ENCODE measurements around the gene RHAG. TPM values are rescaled to one million over a fixed set of nuclear protein-coding genes. Genes with fewer than 3 reads are reported as not detected.
"Not testable (repeated sequence)": the region's sequence is repeated elsewhere in the genome, so short reads cannot be mapped to it uniquely, and the experiment has no call there.

The RHAG gene
- polyA plus RNA-seq, 3 donors, result not detected

- no peak for DNase-seq
- H3K27me3 Mint-ChIP-seq (ENCODE audit: low read depth in 3 of 3), result peaks cover 0 to 2% (median 2%) of the 10 kb centered on the region in 3 donors
These were observed 29.2 kb downstream of the RHAG start for GRCh38 chr6:49607391-49607982.

GRCh38 chr6:49606721-49607390 is 29.8 kb downstream of the RHAG start:
- Histone ChIP-seq H3K27me3 (ENCODE audit: control insufficient read depth in 2 of 2, insufficient read depth in 2 of 2, low read length in 2 of 2) (no peaks in the 10 kb centered on the region), H3K4me1 (ENCODE audit: control insufficient read depth in 1 of 2, insufficient read depth in 2 of 2, low read length in 2 of 2) (no peaks in the 10 kb centered on the region)
- no peak overlapping the region for H3K27ac Mint-ChIP-seq

More at GRCh38 chr6:49607391-49607982, 29.2 kb downstream of the RHAG start:
- intact Hi-C loops (cut with micrococcal nuclease), result no loop called here
- H2AFZ ChIP-seq (ENCODE audit: insufficient read depth, low read depth, low read length, poor library complexity, severe bottlenecking), result no peak overlapping the region
- H3K27me3 ChIP-seq (ENCODE audit: control insufficient read depth in 2 of 2, insufficient read depth in 2 of 2, low read length in 2 of 2), result no peaks in the 10 kb centered on the region
- Mint-ChIP-seq H3K36me3 (no peaks in the 10 kb centered on the region), H3K9me3 (peaks cover 0 to 4% (median 0%) of the 10 kb centered on the region in 7 donors), H3K27ac (no peak overlapping the region), H3K4me1 (no peaks in the 10 kb centered on the region), H3K4me3 (no peak overlapping the region)
- H4K20me1 ChIP-seq (ENCODE audit: insufficient read depth, low read length), result no peaks in the 10 kb centered on the region
- no peaks in the 10 kb centered on the region for H3K79me2 ChIP-seq (ENCODE audit: insufficient read depth, low read length)
- no peaks in the 10 kb centered on the region for H3K9me3 ChIP-seq (replicated peaks in 1 of 2; ENCODE audit: control insufficient read depth in 1 of 2, insufficient read depth in 1 of 2, low read length in 2 of 2)
- no peak overlapping the region for H3K27ac ChIP-seq (ENCODE audit: low read depth in 1 of 2, low read length in 2 of 2)
- H3K4me2 ChIP-seq (replicated peaks; ENCODE audit: extremely low read depth, low read length, poor library complexity, severe bottlenecking), result no peak overlapping the region
- H3K36me3 ChIP-seq (replicated peaks in 1 of 2; ENCODE audit: control insufficient read depth in 1 of 2, insufficient read depth in 2 of 2, low read length in 2 of 2), result no peaks in the 10 kb centered on the region
- TF ChIP-seq, protein P1, sequence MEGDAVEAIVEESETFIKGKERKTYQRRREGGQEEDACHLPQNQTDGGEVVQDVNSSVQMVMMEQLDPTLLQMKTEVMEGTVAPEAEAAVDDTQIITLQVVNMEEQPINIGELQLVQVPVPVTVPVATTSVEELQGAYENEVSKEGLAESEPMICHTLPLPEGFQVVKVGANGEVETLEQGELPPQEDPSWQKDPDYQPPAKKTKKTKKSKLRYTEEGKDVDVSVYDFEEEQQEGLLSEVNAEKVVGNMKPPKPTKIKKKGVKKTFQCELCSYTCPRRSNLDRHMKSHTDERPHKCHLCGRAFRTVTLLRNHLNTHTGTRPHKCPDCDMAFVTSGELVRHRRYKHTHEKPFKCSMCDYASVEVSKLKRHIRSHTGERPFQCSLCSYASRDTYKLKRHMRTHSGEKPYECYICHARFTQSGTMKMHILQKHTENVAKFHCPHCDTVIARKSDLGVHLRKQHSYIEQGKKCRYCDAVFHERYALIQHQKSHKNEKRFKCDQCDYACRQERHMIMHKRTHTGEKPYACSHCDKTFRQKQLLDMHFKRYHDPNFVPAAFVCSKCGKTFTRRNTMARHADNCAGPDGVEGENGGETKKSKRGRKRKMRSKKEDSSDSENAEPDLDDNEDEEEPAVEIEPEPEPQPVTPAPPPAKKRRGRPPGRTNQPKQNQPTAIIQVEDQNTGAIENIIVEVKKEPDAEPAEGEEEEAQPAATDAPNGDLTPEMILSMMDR (IDR thresholded peaks at IDR 0.05), result peak; percentile 42
- no peaks in the 10 kb centered on the region for H3K4me1 ChIP-seq (ENCODE audit: control insufficient read depth in 1 of 2, insufficient read depth in 2 of 2, low read length in 2 of 2)
- no peak overlapping the region for H3K9ac ChIP-seq (ENCODE audit: insufficient read depth, low read length, poor library complexity, severe bottlenecking)
- H3K4me3 ChIP-seq (replicated peaks in 1 of 3; ENCODE audit: low read depth in 2 of 3, low read length in 3 of 3), result no peak overlapping the region

DNA sequence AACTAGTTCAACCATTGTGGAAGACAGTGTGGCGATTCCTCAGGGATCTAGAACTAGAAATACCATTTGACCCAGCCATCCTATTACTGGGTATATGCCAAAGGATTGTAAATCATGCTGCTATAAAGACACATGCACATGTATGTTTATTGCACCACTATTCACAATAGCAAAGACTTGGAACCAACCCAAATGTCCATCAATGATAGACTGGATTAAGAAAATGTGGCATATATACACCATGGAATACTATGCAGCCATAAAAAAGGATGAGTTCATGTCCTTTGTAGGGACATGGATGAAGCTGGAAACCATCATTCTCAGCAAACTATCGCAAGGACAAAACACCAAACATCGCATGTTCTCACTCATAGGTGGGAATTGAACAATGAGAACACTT is 32.6 kb downstream of the RHAG start:
- H3K9ac ChIP-seq (ENCODE audit: insufficient read depth, low read length, poor library complexity, severe bottlenecking); H4K20me1 ChIP-seq (ENCODE audit: insufficient read depth, low read length); H3K27ac ChIP-seq (ENCODE audit: low read depth in 1 of 2, low read length in 2 of 2); intact Hi-C loops (cut with micrococcal nuclease); H3K9me3 ChIP-seq (replicated peaks in 1 of 2; ENCODE audit: control insufficient read depth in 1 of 2, insufficient read depth in 1 of 2, low read length in 2 of 2); H3K79me2 ChIP-seq (ENCODE audit: insufficient read depth, low read length); H3K4me3 ChIP-seq (replicated peaks in 1 of 3; ENCODE audit: low read depth in 2 of 3, low read length in 3 of 3); H3K27ac Mint-ChIP-seq; H3K27me3 Mint-ChIP-seq (ENCODE audit: low read depth in 3 of 3); H2AFZ ChIP-seq (ENCODE audit: insufficient read depth, low read depth, low read length, poor library complexity, severe bottlenecking); H3K36me3 ChIP-seq (replicated peaks in 1 of 2; ENCODE audit: control insufficient read depth in 1 of 2, insufficient read depth in 2 of 2, low read length in 2 of 2); H3K4me1 Mint-ChIP-seq; DNase-seq; H3K4me1 ChIP-seq (ENCODE audit: control insufficient read depth in 1 of 2, insufficient read depth in 2 of 2, low read length in 2 of 2); H3K4me2 ChIP-seq (replicated peaks; ENCODE audit: extremely low read depth, low read length, poor library complexity, severe bottlenecking); H3K4me3 Mint-ChIP-seq; H3K9me3 Mint-ChIP-seq; H3K36me3 Mint-ChIP-seq; H3K27me3 ChIP-seq (ENCODE audit: control insufficient read depth in 2 of 2, insufficient read depth in 2 of 2, low read length in 2 of 2): not testable (repeated sequence)
- WGBS (ENCODE audit: insufficient coverage), result no CpG with 5 or more reads among the region's 3 CpGs

More at GRCh38 chr6:49606721-49607390, 29.8 kb downstream of the RHAG start:
- no peak overlapping the region for H2AFZ ChIP-seq (ENCODE audit: insufficient read depth, low read depth, low read length, poor library complexity, severe bottlenecking)
- TF ChIP-seq, protein P1 (IDR thresholded peaks at IDR 0.05), result peak; percentile 79
- no peak overlapping the region for H3K4me3 Mint-ChIP-seq
- H3K27ac ChIP-seq (ENCODE audit: low read depth in 1 of 2, low read length in 2 of 2), result no peak overlapping the region
- peaks cover 0 to 2% (median 2%) of the 10 kb centered on the region in 3 donors for H3K27me3 Mint-ChIP-seq (ENCODE audit: low read depth in 3 of 3)
- H4K20me1 ChIP-seq (ENCODE audit: insufficient read depth, low read length), result no peaks in the 10 kb centered on the region
- no peak overlapping the region for H3K4me2 ChIP-seq (replicated peaks; ENCODE audit: extremely low read depth, low read length, poor library complexity, severe bottlenecking)
- WGBS (ENCODE audit: insufficient coverage), result no CpG with 5 or more reads among the region's 4 CpGs
- no peaks in the 10 kb centered on the region for H3K9me3 ChIP-seq (replicated peaks in 1 of 2; ENCODE audit: control insufficient read depth in 1 of 2, insufficient read depth in 1 of 2, low read length in 2 of 2)
- DNase-seq, result peak; percentile 20 to 39 (median 36)
- no peaks in the 10 kb centered on the region for H3K4me1 Mint-ChIP-seq
- H3K79me2 ChIP-seq (ENCODE audit: insufficient read depth, low read length), result no peaks in the 10 kb centered on the region
- H3K36me3 ChIP-seq (replicated peaks in 1 of 2; ENCODE audit: control insufficient read depth in 1 of 2, insufficient read depth in 2 of 2, low read length in 2 of 2), result no peaks in the 10 kb centered on the region
- H3K4me3 ChIP-seq (replicated peaks in 1 of 3; ENCODE audit: low read depth in 2 of 3, low read length in 3 of 3), result no peak overlapping the region
- intact Hi-C loops (cut with micrococcal nuclease), result no loop called here
- no peaks in the 10 kb centered on the region for H3K36me3 Mint-ChIP-seq
- H3K9me3 Mint-ChIP-seq, result peaks cover 0 to 4% (median 0%) of the 10 kb centered on the region in 7 donors
- no peak overlapping the region for H3K9ac ChIP-seq (ENCODE audit: insufficient read depth, low read length, poor library complexity, severe bottlenecking)
